ENCODE results near the gene MCF2L2.

The MCF2L2 gene

DNA sequence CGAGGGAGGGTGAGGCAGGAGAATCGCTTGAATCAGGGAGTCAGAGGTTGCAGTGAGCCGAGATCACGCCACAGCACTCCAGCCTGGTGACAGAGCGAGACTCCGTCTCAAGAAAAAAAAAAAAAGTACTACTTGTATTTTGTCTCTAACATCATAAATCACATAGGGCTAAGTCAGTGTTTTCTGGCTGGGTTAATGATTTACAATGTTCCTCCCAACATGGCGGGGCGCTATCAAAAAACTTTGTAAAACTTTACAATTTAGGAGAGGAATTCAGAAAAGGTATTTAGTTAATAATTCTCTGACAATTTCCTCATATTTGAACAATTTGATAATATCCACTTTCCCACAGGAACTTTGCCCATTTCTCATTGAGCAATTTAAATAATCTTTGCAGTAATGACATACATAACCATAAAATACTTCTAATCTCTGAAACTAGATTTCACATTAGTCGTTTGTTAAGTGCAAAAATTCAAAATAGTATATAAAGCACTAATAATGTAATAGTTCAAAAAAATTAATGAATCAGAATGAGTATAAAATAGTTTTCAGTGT lies 202.0 kb downstream of the MCF2L2 start:
- no peak for DNase-seq

DNA sequence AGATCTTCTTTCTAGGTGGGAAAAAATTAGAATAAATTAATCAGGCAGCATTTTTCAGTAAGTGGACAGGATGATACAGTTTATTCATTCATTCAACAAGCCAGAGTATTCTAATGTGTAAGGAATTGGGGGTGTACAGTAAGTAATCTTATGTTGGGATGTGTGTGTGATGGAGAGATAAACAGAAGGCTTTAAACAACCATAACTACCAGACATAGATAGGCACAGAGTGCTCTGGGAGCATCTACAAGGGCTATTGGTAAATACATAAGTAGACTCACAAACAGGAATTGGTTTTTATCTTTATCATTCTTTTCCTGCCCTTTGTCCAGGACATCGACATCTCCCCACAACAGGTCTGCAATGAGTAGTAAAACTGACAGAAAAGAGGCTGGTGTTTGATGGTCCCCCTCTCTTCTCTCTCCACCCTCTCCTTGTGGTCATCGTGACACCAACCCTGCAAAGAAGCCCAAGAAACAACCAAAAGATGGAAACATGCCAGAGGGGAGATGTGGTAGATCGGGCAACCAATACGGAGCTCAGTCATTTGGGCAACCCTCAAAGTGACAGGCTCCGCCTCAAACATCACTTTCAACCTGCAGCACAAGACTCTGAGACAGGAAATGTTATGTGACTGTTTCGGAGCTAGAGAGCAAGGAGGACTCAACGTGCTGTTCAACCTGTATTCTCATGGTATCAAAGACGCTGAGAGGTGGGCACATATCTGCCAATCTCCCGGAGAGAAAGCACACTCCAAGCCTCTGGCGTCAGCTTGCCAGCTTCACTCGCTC lies 204.0 kb downstream of the MCF2L2 start:
- DNase-seq: no peak

DNA sequence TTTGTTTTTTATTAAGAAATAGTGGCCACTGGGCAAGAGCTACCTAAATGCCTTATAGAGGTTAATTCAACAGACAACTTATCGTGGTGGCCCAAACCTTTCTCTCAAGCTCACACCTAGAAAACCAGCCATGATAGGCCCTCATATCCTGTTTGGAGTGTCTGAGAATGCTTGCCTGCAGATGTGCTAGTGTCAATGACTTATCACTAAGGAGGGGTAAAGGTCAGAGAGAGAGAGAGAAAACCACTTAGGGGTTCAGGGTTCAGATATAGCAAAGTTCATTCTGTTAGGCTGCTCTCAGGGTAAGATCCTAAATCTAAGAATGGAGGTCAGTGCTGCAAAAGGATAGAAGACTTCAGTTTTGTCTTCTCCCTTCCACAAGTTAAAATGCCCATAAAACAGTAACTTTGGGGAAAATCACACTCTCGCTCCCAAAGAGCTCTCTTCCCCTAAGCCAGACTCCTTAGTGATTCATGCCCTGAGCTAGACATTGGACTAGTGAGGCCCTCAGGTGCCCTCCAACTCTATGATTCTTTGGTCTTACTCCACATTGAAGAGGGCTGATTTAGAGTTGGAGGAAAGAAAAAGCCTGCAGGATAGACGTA lies 205.7 kb downstream of the MCF2L2 start:
- DNase-seq: no peak

DNA sequence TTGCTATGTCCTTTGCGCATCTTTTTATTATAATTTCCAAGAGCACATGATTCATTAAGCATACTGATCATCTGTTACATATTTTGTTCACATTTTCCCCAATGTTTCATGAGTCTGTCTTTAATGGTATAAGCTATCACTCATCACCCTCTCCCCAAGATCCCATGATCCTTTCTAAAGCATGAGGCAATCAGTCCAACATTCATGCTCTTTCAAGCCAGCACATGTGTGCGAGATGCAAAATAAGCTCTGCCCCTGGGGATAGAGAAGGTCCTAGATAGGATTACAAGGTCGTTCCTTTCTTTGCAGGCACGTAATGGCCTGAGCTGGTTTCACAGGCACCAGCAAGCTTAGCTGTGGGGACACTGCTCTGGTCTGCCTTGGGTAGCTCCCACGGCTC lies 207.6 kb downstream of the MCF2L2 start:
- no peak for DNase-seq

DNA sequence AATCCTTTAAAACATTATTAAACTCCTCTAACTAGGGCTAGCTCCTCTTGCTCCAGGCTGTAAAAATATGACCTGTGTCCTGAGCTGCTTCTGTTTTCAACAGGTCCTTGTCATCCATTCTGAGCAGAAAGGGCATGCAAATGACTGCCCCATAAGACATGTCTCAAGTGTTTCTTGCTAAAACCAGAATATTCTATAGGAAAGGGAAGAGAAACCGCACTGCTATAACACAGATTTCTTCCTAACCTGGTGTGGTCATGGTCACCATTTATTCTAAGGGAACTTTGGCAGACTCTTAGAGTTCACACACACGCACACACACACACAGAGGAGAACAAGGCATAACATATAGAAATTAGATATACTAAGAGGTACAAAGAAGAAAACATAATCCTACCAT lies 209.6 kb downstream of the MCF2L2 start:
- DNase-seq: no peak

DNA sequence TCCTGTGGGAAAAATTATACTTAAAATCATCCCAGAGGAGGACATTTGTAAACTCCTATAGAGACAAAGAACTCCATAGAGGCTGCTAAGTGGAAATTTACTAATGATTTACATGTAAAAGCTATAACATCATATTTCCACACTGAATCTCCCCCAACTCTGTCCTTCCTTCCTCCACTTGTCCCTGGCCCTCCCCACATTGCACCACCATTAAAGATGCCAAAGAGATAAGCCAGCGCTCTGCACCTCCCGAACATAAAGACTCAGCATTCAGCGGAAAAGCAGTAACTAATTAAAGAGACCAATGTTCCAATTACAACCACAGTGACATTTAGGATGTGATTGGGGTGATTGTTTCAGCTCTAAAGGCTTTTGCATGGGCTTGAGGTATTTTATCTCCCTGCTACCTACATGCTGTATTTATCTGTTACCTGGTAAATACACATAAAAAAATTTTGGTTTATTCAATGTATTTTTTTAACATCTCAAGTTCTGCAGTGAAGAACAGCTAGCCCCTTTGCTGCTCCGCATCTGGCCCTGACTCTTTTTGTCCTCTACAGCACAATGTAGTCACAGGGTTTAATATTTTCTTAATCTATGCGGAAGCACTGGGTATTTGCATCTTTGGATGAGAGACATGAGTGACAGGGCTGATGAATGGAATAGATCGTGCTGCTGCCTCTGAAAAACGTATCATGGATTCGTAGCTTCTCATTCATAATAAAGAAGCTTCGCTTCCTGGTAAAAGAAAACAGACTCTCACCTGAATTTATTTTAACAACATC lies 210.7 kb downstream of the MCF2L2 start:
- no peak for DNase-seq

DNA sequence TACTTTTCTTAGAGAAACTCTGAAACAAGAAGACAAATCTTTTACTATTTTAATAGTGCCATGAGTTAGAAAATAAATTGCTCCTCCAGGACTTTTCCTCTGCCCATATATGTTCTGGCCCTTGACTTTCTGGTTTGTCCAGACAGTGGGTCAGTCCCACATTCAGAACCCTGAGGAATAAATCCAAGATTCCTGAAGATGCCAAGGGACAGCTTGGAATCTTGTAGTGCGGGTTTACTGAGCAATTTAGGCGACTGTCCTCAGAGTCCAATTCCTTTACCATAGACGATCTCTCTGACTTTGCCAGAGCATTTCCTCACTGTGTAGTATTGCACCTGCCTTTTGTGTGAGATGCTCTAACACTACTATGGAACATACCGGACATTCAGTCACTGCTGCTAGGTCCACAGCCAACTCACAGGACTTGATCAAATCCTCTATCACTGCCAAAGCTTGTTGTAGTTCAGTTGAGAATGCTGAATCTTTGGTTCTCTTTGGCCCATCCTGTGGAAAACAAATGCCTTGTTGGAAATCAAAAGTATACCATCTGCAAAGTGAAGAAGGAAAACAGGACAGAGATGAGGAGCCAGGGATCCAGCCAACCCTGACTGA lies 212.7 kb downstream of the MCF2L2 start:
- no peak for DNase-seq

DNA sequence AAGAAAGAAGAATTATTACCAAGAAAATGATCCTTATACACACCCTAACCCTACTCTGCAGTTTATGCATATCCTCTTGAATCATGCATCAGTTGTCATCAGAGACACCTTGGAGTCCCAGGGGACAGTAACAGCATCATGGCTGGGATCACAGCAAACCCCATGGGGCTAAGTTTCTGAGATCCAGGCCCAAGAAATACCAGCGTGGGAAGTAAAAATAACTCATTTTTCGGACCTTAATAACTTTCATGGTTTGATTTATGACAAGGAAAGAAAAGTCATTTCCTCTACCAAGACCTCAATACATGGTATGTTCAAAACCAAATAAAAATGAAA lies 214.2 kb downstream of the MCF2L2 start:
- no peak for DNase-seq

DNA sequence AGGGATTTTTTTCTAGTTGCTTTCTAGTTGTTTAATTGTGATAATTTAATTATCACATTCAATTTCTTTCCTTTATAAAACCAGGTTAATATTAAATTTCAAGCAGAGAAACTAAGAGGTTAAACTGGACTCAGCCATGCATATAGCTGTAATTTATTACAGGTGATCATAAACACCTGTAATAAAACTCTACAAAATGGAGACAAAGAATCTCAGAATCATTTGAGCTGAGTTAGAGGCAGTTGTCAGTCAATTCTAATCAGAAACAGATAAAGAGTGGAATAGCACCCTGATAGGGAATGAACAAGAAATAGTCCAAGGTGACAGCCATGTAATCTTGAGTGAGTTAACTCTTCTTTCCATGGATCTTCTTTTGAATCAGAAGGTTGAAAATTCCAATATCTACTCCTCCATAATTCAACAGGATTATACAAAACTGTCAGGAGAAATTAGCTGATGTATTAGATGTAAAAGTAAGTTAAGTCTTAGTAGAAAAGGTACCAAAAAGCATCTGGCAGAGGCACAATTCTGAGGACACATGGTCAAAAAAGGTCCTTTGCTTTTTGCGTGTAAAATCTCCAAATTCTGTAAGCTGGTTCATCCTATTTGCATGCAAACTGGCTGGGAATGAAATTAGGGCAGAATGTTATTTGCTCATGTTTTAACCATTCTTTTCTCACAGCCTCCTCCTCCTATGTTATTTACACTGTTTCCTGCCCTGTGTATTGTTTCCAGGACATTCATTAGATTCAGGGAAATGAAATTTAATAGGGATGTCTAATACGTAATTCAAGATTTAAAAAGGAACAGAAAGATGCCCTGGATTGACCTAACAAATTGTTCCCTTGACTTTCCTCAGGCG lies 214.8 kb downstream of the MCF2L2 start:
- DNase-seq: no peak

DNA sequence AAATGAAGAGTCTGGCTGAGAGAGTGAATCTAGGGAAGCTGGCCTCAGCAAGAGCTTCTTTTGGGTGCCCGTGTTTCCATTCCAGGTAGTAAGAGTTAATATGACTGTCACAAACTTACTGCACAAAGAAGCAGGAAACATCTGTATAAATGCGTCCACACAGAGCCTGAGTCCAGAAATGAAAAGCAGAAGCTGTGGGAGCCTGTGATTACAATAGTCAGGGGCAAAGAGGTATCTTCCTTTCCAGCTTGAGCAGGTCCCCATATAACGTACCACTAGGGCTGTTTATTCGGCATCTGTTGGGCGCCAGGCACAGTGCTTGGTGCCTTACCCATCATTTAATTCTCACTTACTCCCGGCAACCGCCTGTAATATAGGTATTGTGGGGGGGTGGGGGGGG lies 215.9 kb downstream of the MCF2L2 start:
- no peak for DNase-seq

DNA sequence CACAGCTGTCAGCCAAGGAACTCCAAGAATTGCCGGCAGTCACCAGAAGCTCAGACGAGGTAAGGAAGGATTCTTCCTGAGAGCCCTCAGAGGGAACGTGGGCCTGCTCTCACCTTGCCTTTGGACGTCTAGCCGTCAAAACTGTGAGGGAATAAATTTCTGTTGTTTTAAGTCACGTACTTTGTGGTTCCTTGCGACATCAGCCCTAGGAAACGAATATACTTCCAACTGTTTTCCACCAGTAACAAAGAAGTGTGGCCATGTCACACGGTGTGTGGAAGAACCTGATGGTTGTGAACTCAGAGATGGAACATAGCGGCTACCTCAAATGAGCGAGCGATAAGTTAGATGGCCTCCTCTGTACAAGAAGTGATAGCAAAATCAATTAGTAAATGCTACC lies 216.3 kb downstream of the MCF2L2 start:
- DNase-seq: no peak

DNA sequence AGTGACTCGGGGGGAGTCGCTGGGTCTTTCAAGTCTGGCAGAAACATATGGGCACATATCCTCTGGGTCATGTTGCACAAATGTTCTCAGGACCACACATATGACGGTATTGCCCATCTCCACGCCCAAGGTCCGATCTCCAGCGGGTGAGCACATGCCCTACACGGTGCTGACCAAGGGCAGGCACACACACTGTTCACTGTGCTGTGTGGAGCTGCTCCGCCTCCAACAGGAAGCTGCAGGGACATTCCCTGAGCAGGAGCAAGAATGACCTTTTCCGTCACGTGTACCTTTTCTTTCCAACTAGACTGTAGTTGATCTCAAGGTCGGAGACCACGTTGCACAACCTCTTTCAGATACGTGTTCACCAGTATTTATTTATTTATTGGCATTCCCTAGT lies 217.1 kb downstream of the MCF2L2 start:
- no peak for DNase-seq

DNA sequence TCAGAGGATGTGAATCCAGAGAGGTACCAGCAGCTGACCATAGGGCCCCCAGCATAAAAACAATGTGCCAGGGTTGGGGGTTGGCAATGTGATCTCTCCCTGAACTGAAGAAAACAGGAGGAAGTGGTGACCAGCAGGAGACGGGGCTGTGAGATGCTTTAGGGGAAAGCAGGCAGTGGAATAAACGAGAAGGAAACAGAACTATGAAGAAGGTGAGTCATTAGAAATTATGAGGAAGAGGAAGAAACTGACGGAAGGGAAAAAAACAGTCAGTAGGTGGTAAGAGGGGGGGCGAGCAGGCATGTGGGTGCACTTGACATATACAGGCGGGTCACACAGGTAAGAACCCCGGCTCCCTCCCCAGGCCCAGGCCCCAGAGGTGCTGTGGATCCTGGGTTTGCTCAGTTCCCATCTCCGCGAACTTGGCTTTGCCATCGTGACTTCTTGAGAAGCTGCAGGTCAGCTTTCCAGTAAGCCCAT lies 217.5 kb downstream of the MCF2L2 start:
- no peak for DNase-seq

DNA sequence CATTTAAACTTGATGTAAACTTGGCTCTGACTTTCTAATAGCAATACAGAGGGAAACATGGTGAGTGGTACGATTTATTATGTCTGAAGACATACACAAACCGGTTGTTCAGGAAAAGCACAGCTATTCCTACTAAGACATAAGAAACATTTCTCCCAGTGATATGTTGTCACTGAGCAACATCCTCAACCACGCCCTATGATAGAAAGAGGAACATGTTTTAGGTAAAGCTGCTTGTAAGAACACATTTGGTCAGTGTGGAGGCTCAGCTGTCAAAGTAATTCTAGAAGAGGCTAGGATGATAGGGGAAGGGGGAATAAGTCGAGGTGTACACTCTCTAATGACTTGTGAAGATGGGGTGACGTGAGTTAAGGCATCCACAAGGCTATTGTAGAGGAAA lies 218.1 kb downstream of the MCF2L2 start:
- no peak for DNase-seq

DNA sequence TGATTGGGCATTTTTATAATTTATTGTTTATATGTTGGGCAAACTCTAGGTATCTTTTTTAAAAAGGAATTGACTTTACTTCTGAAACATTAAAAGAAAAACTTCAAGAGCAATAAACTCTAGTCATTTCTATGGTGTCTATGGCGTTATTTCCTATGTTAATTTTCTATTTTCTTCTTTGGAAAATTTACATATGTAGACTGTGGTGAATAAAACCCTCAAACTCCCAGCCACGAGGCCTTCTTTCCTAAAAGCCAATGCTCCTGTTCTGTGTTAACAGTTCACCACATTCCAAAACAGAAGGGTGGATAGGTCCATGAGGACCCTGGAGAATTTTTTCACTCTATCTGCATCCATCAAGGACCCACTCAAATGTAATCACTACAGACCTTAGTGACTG lies 219.6 kb downstream of the MCF2L2 start:
- DNase-seq: no peak

DNA sequence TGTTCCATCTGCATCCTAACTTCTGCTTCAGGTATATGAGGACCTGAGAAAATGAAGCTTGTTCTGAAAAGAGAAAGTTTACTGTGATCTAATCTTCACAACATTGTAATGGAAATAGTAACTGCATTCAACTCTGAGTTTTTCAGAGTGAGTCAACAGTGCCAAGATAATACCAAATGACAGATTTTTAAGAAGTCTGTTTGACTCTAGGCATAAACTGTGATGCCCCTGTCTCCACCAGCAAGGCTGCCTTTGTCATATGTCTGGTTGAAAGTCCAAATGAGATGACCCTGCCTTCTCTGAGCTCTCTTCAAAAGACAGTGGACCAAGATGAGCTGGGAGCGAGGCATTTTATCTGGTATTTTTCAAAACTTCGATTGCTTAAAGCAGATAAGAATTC lies 220.2 kb downstream of the MCF2L2 start:
- no peak for DNase-seq

DNA sequence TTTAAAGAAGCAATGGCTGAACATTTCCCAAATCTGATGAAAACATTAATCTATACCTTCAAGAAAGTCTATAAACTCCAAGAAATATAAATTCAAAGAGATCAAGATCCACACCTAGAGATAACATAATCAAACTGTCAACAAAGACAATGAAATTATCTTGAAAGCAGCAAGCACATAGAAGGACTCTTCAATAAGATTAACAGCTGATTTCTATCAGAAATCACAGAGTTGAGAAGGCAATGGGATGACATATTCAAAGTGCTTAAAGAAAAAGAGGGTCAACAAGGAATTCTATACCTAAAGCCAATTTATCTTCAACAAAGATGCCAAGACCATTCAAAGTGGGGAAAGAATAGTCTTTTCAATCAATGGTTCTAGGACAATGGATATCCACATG lies 224.7 kb downstream of the MCF2L2 start:
- no peak for DNase-seq

DNA sequence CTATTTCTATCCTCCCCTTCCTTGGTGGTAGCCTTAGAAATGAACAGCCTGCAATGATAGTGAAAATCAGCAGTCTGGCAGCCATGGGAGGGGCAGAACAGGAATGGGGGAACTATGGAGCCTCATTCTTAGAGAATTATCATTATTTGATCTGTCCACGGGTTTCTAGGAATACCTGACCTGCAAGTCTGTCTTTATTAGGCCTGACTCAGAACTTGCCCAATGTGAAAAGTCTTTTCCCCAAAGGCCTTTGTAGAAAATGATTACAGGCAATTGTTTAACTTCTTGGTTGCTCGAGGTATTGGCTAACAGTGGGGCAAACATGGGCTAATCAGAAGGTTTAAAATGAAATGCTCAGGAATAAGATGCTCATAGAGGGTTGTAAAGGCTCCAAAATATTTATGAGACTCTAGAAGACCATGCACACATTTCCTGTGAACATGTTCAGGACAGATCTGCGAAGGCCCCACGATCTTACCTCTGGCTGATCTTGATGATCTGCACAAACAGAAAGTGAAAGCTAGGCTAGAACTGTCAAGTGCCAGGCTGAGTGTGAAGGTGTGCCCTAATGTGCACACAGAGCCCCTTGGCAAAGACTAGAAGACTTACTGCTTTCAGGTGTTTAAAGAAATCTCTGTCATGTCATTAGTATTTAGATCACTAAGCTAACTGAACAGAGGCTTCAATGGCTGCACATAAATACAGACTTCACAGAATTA lies 226.3 kb downstream of the MCF2L2 start:
- no peak for DNase-seq

DNA sequence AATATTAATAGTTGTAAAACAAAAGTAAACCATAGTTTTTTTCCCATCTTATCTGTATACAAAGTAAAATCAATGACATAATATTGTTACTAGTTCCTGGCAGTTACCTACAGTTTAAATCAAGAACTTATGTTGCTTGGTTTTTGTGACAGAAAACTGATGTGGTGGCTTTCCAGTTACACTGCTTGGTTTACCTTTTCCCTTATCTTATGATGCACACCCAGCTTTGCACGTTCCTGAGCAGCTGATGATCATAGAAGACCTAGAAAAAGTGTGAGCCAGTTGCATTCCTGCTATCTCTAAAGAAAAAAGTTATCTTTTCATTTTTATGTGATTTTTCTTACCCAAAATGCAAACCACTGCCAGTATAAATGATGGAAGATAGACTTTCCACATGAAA lies 229.5 kb downstream of the MCF2L2 start:
- DNase-seq: no peak

DNA sequence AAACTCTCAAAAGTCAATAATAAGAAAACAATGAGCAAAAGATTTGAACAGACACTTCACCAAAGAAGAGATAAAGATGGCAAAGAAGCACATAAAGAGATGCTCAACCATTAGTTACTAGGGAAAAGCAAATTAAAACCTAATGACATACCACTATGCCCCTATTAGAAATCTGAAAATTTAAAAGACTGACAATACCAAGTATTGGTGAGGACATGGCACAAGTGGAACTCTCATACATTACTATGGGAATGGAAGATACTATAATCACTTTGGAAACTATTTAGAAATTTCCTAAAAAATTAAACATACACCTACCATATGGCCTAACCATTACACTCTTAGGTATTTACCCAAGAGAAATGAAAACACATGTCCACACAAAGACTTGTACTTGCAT lies 230.7 kb downstream of the MCF2L2 start:
- DNase-seq: no peak

DNA sequence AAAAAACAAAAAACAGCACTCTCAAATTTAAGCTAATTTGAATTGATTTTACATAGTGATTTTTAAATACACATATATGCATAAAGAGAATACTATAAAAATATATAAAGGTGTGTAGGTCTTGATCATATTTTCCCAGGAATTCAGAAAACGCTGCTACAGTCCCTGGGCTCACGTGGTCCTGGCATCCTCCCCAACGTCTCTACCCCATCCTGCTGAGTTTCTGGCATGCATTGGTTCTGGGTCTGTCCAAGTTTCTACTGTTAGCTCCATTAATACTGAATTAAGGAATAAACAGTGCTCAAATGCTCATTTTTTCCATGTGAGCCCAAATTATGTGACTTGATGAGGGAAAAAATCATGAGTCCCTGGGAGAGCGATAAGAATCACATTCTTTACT lies 233.2 kb downstream of the MCF2L2 start:
- DNase-seq: no peak

Data from NCI-H2029 treated with DMSO at 0.1 percent for 48 hours (cell line).